ENCODE results near the gene LRRC10. TPM values are rescaled to one million over a fixed set of nuclear protein-coding genes. Genes with fewer than 3 reads are reported as not detected.
A peak's percentile ranks its signal among the peaks of the same experiment; 100 is the strongest.

LRRC10 gene
- total and polyA plus RNA-seq, 5 donors from 2014 or later, result not detected

DNA sequence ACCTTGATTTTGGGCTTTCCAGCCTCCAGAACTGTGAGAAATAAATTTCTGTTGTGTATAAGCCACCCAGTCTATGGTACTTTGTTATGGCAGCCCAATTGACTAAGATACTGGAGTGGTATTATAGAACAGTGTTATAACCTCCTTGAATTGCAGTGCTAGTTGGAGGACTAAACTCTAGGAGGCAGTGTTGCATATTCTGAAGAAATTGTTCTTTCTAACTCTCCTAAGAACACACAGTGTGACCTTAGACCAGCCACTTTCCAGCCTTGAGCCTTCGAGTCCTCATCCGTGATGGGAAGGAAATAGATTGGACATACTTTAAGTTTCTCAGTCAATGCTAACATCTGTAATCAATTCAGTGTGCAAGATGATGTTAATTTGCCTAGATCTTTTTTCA, 22.4 kb upstream of the LRRC10 start:
- Mint-ChIP-seq H3K27ac (no peak overlapping the region), H3K4me1 (no peaks in the 10 kb centered on the region), H3K36me3 (no peaks in the 10 kb centered on the region), H3K4me3 (no peak overlapping the region), H3K9me3 (peaks cover 0 to 1% (median 0%) of the 10 kb centered on the region in 7 donors), H3K27me3 (peaks cover 7% of the 10 kb centered on the region)
- no peaks in the 10 kb centered on the region for H3K36me3 ChIP-seq (ENCODE audit: control insufficient read depth, insufficient read depth, low read length)
- DNase-seq (no peak), ATAC-seq (ENCODE audit: low read depth in 2 of 2) (no peak)
- H3K9me3 ChIP-seq (ENCODE audit: control insufficient read depth in 2 of 2, low read length in 2 of 2), result no peaks in the 10 kb centered on the region
- H3K27ac ChIP-seq (ENCODE audit: insufficient read depth, low read length, poor library complexity, severe bottlenecking), result no peak overlapping the region
- no peaks in the 10 kb centered on the region for H3K4me1 ChIP-seq (ENCODE audit: control insufficient read depth, insufficient read depth, low read length, poor library complexity, severe bottlenecking)
- no peaks in the 10 kb centered on the region for H3K27me3 ChIP-seq (ENCODE audit: control insufficient read depth, insufficient read depth, low read length)
- no peak overlapping the region for H3K4me3 ChIP-seq (ENCODE audit: low read depth, low read length)

DNA sequence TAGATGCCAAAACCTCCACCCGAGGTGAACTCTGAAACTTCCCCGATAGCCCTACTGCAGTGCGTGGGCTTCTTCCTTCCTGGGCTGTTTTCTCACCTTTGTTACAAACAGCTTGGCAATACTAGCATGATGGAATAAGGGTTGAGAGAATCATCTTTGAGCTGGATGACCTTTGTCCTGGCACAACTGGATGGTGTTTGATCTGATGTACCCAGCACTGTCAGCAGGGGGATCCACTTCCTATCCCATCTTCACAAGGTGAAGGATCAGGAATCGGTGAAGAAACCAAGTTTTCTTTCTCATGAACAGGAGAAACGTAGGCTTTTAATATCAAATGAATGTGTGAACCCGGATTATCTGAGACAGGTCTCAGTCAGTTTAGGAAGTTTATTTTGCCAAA, 19.5 kb upstream of the LRRC10 start:
- no peak for ATAC-seq (ENCODE audit: low read depth in 2 of 2)
- H3K27ac Mint-ChIP-seq, result peak overlapping the region in 1 of 3 donors; percentile 38
- no peaks in the 10 kb centered on the region for H3K36me3 Mint-ChIP-seq
- Histone ChIP-seq H3K36me3 (ENCODE audit: control insufficient read depth, insufficient read depth, low read length) (no peaks in the 10 kb centered on the region), H3K9me3 (ENCODE audit: control insufficient read depth in 2 of 2, low read length in 2 of 2) (no peaks in the 10 kb centered on the region), H3K27me3 (ENCODE audit: control insufficient read depth, insufficient read depth, low read length) (no peaks in the 10 kb centered on the region), H3K4me3 (ENCODE audit: low read depth, low read length) (no peak overlapping the region), H3K27ac (ENCODE audit: insufficient read depth, low read length, poor library complexity, severe bottlenecking) (no peak overlapping the region), H3K4me1 (ENCODE audit: control insufficient read depth, insufficient read depth, low read length, poor library complexity, severe bottlenecking) (no peaks in the 10 kb centered on the region)
- peaks cover 0 to 1% (median 0%) of the 10 kb centered on the region in 7 donors for H3K9me3 Mint-ChIP-seq
- H3K27me3 Mint-ChIP-seq, result peaks cover 8% of the 10 kb centered on the region
- no peak for DNase-seq
- H3K4me1 Mint-ChIP-seq, result no peaks in the 10 kb centered on the region
- no peak overlapping the region for H3K4me3 Mint-ChIP-seq

DNA sequence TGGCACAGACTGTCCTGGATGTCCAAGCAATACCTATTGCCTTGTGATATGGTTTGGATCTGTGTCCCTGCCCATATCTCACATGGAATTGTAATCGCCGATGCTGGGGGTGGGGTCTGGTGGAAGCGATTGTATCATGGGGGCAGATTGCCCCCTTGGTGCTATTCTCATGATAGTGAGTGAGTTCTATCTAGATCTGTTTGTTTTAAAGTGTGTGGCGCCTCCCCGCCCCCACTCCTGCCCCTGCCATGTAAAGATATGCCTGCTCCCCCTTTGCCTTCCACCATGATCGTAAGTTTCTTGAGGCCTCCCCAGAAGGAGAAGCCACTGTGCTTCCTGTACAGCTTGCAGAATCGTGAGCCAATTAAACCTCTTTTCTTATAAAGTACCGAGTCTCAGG, 16.8 kb upstream of the LRRC10 start:
- no peak overlapping the region for H3K4me3 Mint-ChIP-seq
- ATAC-seq (ENCODE audit: low read depth in 2 of 2) (no peak), DNase-seq (no peak)
- no peaks in the 10 kb centered on the region for H3K4me1 Mint-ChIP-seq
- peaks cover 14% of the 10 kb centered on the region for H3K27me3 Mint-ChIP-seq
- no peak overlapping the region for H3K27ac Mint-ChIP-seq
- no peaks in the 10 kb centered on the region for H3K36me3 Mint-ChIP-seq
- Histone ChIP-seq H3K4me3 (ENCODE audit: low read depth, low read length) (no peak overlapping the region), H3K36me3 (ENCODE audit: control insufficient read depth, insufficient read depth, low read length) (no peaks in the 10 kb centered on the region), H3K4me1 (ENCODE audit: control insufficient read depth, insufficient read depth, low read length, poor library complexity, severe bottlenecking) (no peaks in the 10 kb centered on the region), H3K27ac (ENCODE audit: insufficient read depth, low read length, poor library complexity, severe bottlenecking) (no peak overlapping the region), H3K9me3 (ENCODE audit: control insufficient read depth in 2 of 2, low read length in 2 of 2) (no peaks in the 10 kb centered on the region), H3K27me3 (ENCODE audit: control insufficient read depth, insufficient read depth, low read length) (no peaks in the 10 kb centered on the region)
- no peaks in the 10 kb centered on the region for H3K9me3 Mint-ChIP-seq

DNA sequence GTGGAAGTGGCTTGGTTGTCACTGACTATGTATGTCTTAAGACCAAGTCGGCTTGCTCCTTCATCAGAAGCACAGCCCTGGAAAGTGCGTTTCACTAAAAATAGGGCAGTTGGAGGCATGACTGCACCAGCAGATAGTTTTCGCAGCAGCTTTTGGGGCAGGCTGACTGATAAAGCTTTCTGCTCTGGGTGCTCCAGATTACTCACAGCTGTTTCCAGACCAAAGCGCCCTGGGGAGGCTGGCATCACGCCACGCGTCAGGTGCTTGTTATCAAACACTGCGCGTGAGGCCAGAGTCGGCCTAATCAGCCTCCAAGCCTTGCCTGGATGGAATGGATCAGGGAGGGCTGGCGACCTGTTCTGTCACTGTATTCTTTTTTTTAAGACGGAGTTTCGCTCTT, 13.3 kb upstream of the LRRC10 start:
- no peaks in the 10 kb centered on the region for H3K9me3 Mint-ChIP-seq
- H3K36me3 ChIP-seq (ENCODE audit: control insufficient read depth, insufficient read depth, low read length), result no peaks in the 10 kb centered on the region
- H3K27ac Mint-ChIP-seq, result no peak overlapping the region
- H3K4me3 ChIP-seq (ENCODE audit: low read depth, low read length), result no peak overlapping the region
- H3K36me3 Mint-ChIP-seq, result no peaks in the 10 kb centered on the region
- ATAC-seq (ENCODE audit: low read depth in 2 of 2), result no peak
- H3K9me3 ChIP-seq (ENCODE audit: control insufficient read depth in 2 of 2, low read length in 2 of 2), result no peaks in the 10 kb centered on the region
- no peaks in the 10 kb centered on the region for H3K4me1 ChIP-seq (ENCODE audit: control insufficient read depth, insufficient read depth, low read length, poor library complexity, severe bottlenecking)
- no peak overlapping the region for H3K27ac ChIP-seq (ENCODE audit: insufficient read depth, low read length, poor library complexity, severe bottlenecking)
- peaks cover 15% of the 10 kb centered on the region for H3K27me3 Mint-ChIP-seq
- no peak overlapping the region for H3K4me3 Mint-ChIP-seq
- no peak for DNase-seq
- H3K27me3 ChIP-seq (ENCODE audit: control insufficient read depth, insufficient read depth, low read length), result no peaks in the 10 kb centered on the region
- H3K4me1 Mint-ChIP-seq, result no peaks in the 10 kb centered on the region

DNA sequence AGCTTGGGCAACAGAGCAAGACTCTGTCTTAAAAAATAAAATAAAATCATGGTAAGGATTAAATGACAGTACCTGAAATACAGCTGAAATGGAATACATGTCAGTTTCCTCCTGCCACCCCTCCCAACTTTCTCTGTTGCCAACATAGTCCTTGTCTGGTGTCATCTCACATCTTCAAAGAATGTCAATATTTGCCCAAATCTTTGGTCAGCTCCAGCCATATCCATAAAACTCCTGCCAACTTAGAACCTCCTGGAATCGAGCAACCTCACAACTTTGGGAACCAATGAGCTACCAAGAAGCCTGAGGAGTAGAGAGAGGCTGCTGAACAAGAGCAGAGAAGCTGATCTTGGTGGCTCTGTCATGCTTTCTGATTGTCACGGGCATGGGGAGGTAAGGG, 10.8 kb upstream of the LRRC10 start:
- Histone ChIP-seq H3K36me3 (ENCODE audit: control insufficient read depth, insufficient read depth, low read length) (no peaks in the 10 kb centered on the region), H3K4me3 (ENCODE audit: low read depth, low read length) (no peak overlapping the region), H3K27ac (ENCODE audit: insufficient read depth, low read length, poor library complexity, severe bottlenecking) (no peak overlapping the region), H3K4me1 (ENCODE audit: control insufficient read depth, insufficient read depth, low read length, poor library complexity, severe bottlenecking) (no peaks in the 10 kb centered on the region), H3K27me3 (ENCODE audit: control insufficient read depth, insufficient read depth, low read length) (no peaks in the 10 kb centered on the region), H3K9me3 (ENCODE audit: control insufficient read depth in 2 of 2, low read length in 2 of 2) (no peaks in the 10 kb centered on the region)
- ATAC-seq (ENCODE audit: low read depth in 2 of 2) (no peak), DNase-seq (no peak)
- no peaks in the 10 kb centered on the region for H3K36me3 Mint-ChIP-seq
- peaks cover 15% of the 10 kb centered on the region for H3K27me3 Mint-ChIP-seq
- H3K9me3 Mint-ChIP-seq, result no peaks in the 10 kb centered on the region
- H3K27ac Mint-ChIP-seq, result no peak overlapping the region
- H3K4me1 Mint-ChIP-seq, result no peaks in the 10 kb centered on the region
- no peak overlapping the region for H3K4me3 Mint-ChIP-seq

DNA sequence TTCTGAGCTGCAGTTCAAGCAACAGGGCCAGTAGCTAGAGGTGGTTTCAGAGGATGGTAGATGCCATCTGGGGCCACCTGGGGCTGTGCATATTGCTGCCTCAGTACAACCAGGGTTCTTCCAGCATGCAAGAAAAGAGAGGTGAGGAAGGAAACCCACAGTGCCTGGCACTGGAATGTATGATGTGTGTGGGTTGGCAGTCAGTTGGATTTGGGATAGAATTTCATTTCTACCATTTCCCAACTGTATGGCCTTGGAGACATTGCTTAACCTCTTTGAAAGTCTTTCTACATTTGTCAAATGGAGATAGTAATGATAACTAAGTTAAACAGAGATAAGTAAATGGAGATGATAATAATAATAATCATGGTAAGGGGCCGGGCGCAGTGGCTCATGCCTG, 10.2 kb upstream of the LRRC10 start:
- no peak for ATAC-seq (ENCODE audit: low read depth in 2 of 2)
- H3K27me3 Mint-ChIP-seq, result peaks cover 15% of the 10 kb centered on the region
- no peak overlapping the region for H3K27ac ChIP-seq (ENCODE audit: insufficient read depth, low read length, poor library complexity, severe bottlenecking)
- H3K9me3 Mint-ChIP-seq, result no peaks in the 10 kb centered on the region
- H3K4me3 ChIP-seq (ENCODE audit: low read depth, low read length), result no peak overlapping the region
- H3K9me3 ChIP-seq (ENCODE audit: control insufficient read depth in 2 of 2, low read length in 2 of 2), result no peaks in the 10 kb centered on the region
- H3K27me3 ChIP-seq (ENCODE audit: control insufficient read depth, insufficient read depth, low read length), result no peaks in the 10 kb centered on the region
- no peak overlapping the region for H3K4me3 Mint-ChIP-seq
- no peaks in the 10 kb centered on the region for H3K4me1 Mint-ChIP-seq
- H3K36me3 ChIP-seq (ENCODE audit: control insufficient read depth, insufficient read depth, low read length), result no peaks in the 10 kb centered on the region
- H3K4me1 ChIP-seq (ENCODE audit: control insufficient read depth, insufficient read depth, low read length, poor library complexity, severe bottlenecking), result no peaks in the 10 kb centered on the region
- no peak for DNase-seq
- H3K27ac Mint-ChIP-seq, result no peak overlapping the region
- no peaks in the 10 kb centered on the region for H3K36me3 Mint-ChIP-seq

DNA sequence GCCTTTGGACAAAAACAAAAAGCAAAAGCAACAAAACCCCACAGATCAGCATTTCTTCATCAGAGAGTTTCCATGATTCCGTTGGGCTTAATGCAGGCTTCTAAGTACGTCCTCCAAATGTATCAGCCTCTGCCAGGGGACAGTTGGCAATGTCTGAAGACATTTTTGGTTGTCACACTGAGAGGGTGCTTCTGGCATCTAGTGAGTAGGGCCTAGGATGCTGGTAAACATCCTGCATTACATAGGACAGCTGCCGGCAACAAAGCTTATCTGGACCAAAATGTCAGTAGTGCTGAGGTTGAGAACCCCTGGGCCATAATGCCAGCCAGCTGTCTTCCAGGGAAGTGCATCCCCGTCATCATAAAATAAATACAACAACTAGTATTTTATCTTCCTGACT, 9.4 kb upstream of the LRRC10 start:
- H3K27ac Mint-ChIP-seq, result no peak overlapping the region
- no peak overlapping the region for H3K4me3 Mint-ChIP-seq
- no peaks in the 10 kb centered on the region for H3K4me1 ChIP-seq (ENCODE audit: control insufficient read depth, insufficient read depth, low read length, poor library complexity, severe bottlenecking)
- H3K36me3 Mint-ChIP-seq, result peaks cover 4% of the 10 kb centered on the region
- no peak overlapping the region for H3K27ac ChIP-seq (ENCODE audit: insufficient read depth, low read length, poor library complexity, severe bottlenecking)
- no peaks in the 10 kb centered on the region for H3K9me3 ChIP-seq (ENCODE audit: control insufficient read depth in 2 of 2, low read length in 2 of 2)
- no peak for ATAC-seq (ENCODE audit: low read depth in 2 of 2)
- no peaks in the 10 kb centered on the region for H3K4me1 Mint-ChIP-seq
- H3K9me3 Mint-ChIP-seq, result peaks cover 0 to 1% (median 0%) of the 10 kb centered on the region in 7 donors
- no peaks in the 10 kb centered on the region for H3K36me3 ChIP-seq (ENCODE audit: control insufficient read depth, insufficient read depth, low read length)
- peaks cover 10% of the 10 kb centered on the region for H3K27me3 Mint-ChIP-seq
- DNase-seq, result no peak
- no peaks in the 10 kb centered on the region for H3K27me3 ChIP-seq (ENCODE audit: control insufficient read depth, insufficient read depth, low read length)
- H3K4me3 ChIP-seq (ENCODE audit: low read depth, low read length), result no peak overlapping the region

DNA sequence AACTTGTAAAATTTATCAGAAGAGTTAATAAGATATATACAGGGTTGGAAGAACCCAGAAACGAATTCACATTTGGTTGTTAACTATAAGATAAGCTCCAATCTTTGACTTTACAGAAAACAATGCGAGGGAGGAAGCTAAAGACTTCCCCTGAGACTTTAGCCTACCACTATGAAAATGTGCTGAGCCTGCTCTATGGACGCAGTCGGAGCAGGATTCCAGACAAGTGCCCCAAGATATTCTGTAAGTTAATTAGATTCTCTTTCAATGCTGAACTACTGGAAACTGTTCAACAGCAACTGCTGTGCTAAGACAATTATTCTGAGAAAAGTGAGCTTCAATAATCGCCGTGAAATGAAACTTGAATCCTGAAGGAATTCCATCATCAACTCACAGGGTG, 8.3 kb upstream of the LRRC10 start:
- H3K27ac ChIP-seq (ENCODE audit: insufficient read depth, low read length, poor library complexity, severe bottlenecking), result no peak overlapping the region
- DNase-seq, result no peak
- peaks cover 6% of the 10 kb centered on the region for H3K27me3 Mint-ChIP-seq
- no peaks in the 10 kb centered on the region for H3K36me3 ChIP-seq (ENCODE audit: control insufficient read depth, insufficient read depth, low read length)
- no peak overlapping the region for H3K27ac Mint-ChIP-seq
- no peaks in the 10 kb centered on the region for H3K9me3 ChIP-seq (ENCODE audit: control insufficient read depth in 2 of 2, low read length in 2 of 2)
- no peak overlapping the region for H3K4me3 Mint-ChIP-seq
- no peaks in the 10 kb centered on the region for H3K4me1 Mint-ChIP-seq
- H3K4me1 ChIP-seq (ENCODE audit: control insufficient read depth, insufficient read depth, low read length, poor library complexity, severe bottlenecking), result no peaks in the 10 kb centered on the region
- no peaks in the 10 kb centered on the region for H3K27me3 ChIP-seq (ENCODE audit: control insufficient read depth, insufficient read depth, low read length)
- no peak overlapping the region for H3K4me3 ChIP-seq (ENCODE audit: low read depth, low read length)
- H3K36me3 Mint-ChIP-seq, result peaks cover 4% of the 10 kb centered on the region
- no peak for ATAC-seq (ENCODE audit: low read depth in 2 of 2)
- H3K9me3 Mint-ChIP-seq, result peaks cover 0 to 1% (median 0%) of the 10 kb centered on the region in 7 donors

All from CD4-positive, CD25-positive, alpha-beta regulatory T cell (primary cell).